Astrocyte of the spinal cord (primary cell): Measurements from ENCODE around the gene ZFYVE21.
"Not testable (repeated sequence)": the region's sequence is repeated elsewhere in the genome, so short reads cannot be mapped to it uniquely, and the experiment has no call there.

Experiments
- DNase-seq: peaks from one replicate; pipeline ENCODE4 v3.0.0; 2011; ENCODE audit warnings: low read depth, low spot score
- H3K4me3 ChIP-seq: 2 replicates; pipeline ENCODE4 v1.5.1; 2011; ENCODE audit warnings: low read depth, mild to moderate bottlenecking, low read length, moderate library complexity
- CTCF ChIP-seq: IDR thresholded peaks from 2 replicates; pipeline ENCODE4 v1.5.1; 2012; ENCODE audit warnings: low read depth, mild to moderate bottlenecking, low read length, inconsistent platforms
- in situ Hi-C: cut with HindIII; loops from 2 replicates; pipeline ENCODE4 v1.10.0; 2017; ENCODE audit warnings: low sequenced_read_pairs

ZFYVE21 gene

DNA sequence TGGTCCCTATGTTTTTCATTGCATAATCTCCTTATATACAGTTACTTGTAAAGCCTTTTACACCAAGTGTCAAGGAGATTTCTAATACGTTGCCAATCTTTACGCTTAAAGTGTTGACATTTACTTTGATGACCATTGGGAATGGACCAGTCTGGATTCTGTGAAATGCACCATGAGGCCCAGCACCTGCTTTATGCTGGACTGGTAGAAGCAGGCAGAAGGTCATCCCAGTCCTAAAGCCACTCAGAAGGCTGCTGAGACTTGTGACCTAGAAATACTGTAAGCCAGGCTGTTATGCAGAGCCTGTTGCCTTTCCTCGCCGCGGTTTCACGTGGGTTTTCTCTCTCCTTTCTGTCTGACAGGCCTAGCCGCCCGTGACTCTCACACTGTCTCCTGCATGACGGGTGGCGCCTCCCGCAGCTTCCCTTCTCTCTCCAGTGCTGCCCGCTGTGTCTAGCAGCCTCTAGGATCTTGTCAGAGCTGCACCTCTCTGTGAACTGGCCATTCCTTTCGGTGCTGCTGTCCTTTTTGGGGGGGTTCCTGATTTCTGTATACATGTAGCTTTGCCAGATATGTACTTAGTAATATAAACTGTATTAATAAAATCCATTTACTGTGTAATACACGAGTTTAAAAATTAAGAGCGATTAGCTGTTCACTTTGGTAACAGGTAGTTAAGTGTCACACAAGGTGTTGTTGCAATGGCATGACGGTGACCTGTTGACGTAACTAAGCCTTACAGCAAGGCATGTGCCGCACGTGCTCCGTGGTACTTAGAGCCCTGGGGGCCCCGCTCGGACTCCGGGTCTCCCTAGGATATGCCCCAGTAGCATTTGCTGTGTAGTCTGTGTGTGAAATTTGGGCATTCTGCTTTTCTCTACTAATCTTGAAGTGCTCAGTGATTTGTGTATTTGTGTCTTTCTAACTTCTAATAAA, 30.1 kb upstream of the ZFYVE21 start:
- in situ Hi-C loops = no loop called here
- TF ChIP-seq CTCF = no peak
- no peak for DNase-seq
- no peak overlapping the region for H3K4me3 ChIP-seq

DNA sequence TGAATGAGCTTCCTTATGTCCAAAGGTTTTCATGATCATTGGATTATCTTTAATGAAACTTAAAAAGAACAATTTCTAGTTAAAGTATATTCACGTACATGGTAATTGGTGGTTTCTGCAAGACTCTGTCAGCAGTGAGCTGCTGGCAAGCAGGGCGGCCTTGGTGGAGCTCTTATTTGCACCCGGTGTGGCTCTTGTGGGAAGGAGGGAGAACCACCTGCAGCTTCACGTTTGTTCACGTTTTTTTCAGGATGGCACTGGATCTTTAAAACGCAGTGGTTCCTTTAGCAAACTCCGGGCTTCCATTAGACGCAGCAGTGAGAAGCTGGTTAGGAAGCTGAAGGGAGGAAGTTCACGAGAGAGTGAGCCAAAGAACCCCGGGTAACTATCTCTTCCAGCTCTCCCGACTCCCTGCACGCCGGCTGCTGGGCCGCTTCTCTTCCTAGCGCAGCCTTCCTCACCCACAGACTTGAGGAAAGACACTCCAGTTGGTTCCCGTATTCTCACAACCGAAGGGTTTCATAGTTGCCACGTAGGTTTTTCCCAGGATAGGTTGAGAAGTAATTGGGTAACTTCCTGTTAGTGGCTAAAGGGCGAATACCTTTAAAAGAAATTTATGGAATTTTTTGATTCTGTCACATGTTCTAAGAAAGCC, 28.7 kb upstream of the ZFYVE21 start:
- no peak for TF ChIP-seq CTCF
- in situ Hi-C loops = no loop called here
- DNase-seq = no peak
- no peak overlapping the region for H3K4me3 ChIP-seq

GRCh38 chr14:103687712-103688111, 27.9 kb upstream of the ZFYVE21 start:
- no peak for DNase-seq
- no peak for TF ChIP-seq CTCF
- in situ Hi-C loops = no loop called here
- no peak overlapping the region for H3K4me3 ChIP-seq

DNA sequence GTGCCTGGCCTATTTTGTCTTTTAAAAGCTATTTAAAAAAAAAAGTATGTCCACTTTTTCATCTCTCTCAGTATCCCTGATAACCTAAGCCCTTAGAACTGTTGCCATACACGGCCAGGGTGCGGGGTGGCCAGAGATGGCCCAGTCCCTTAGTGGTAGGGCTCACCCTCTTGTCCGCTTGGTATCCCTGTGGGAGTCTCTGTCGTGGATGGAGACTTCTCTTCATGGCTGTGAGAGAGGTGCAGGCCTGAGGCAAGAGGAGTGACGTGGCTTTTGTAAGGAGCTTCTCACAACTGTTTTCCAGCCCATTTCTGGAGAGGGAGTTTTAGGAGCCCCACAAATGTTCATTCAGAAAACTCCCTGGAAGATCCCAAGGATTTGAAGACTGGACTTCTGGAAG, 27.2 kb upstream of the ZFYVE21 start:
- in situ Hi-C loops = no loop called here
- no peak overlapping the region for H3K4me3 ChIP-seq
- TF ChIP-seq CTCF = no peak
- no peak for DNase-seq

- H3K4me3 ChIP-seq = no peak overlapping the region
- peak; percentile 58 for DNase-seq
- TF ChIP-seq CTCF = no peak
- in situ Hi-C loops = no loop called here
Observed at GRCh38 chr14:103688906-103689902, 26.4 kb upstream of the ZFYVE21 start.

- DNase-seq = no peak
- H3K4me3 ChIP-seq = no peak overlapping the region
- in situ Hi-C loops = no loop called here
- no peak for TF ChIP-seq CTCF
Observed at GRCh38 chr14:103690332-103690731, 25.3 kb upstream of the ZFYVE21 start.

DNA sequence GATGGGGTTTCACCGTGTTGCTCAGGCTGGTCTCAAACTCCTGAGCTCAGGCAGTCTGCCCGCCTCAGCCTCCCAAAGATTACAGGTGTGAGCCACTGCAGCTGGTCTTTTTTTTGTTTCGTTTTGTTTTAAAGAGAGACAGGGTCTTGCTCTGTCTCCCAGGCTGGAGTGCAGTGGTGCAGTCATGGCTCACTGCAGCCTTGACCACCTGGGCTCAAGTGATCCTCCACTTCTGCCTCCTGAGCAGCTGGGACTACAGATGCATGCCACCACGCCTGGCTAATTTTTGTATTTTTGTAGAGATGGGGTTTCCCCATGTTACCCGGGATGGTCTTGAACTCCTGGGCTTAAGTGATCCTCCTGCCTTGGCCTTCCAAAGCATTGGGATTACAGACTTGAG, 24.0 kb upstream of the ZFYVE21 start:
- in situ Hi-C loops, DNase-seq: not testable (repeated sequence)

More for the DNA sequence above, 24.0 kb upstream of the ZFYVE21 start:
- H3K4me3 ChIP-seq = not testable (repeated sequence)
